Fibroblast of villous mesenchyme (primary cell): Measurements from ENCODE around the gene ICAM4. TPM values are rescaled to one million over a fixed set of nuclear protein-coding genes. Genes with fewer than 3 reads are reported as not detected.

Source experiments
- DNase-seq: peaks from one replicate; pipeline ENCODE4 v3.0.0-alpha.2; 2010; ENCODE audit warnings: low read depth
- H3K4me3 ChIP-seq: 2 replicates; pipeline ENCODE4 v1.5.1; 2011; ENCODE audit warnings: low read depth, mild to moderate bottlenecking, low read length
- CTCF ChIP-seq: IDR thresholded peaks from 2 replicates; pipeline ENCODE4 v1.5.1; 2012; ENCODE audit warnings: low read depth, mild to moderate bottlenecking, low read length; ENCODE audit not compliant: insufficient read depth
- total RNA-seq: library from RNA; depleted of rRNA; stranded (reverse); fragments of >200 nt; gene quantifications from 2 replicates; pipeline ENCODE4 v1.2.3, GENCODE V29; 2012

Gene ICAM4
- total RNA-seq, 1 donor: 4.7 TPM

- peak overlapping the region; percentile 67 for H3K4me3 ChIP-seq
- DNase-seq: peak; percentile 4
- no peak for TF ChIP-seq CTCF
These were observed 4.9 kb downstream of the ICAM4 start for GRCh38 chr19:10291554-10292205.

GRCh38 chr19:10292206-10292788 lies 5.5 kb downstream of the ICAM4 start:
- no peak for TF ChIP-seq CTCF
- peak; percentile 86 for DNase-seq
- H3K4me3 ChIP-seq: peak overlapping the region; percentile 67

GRCh38 chr19:10292789-10293636 lies 6.3 kb downstream of the ICAM4 start:
- peak; percentile 8 for DNase-seq

GRCh38 chr19:10293637-10294367 lies 7.0 kb downstream of the ICAM4 start:
- TF ChIP-seq CTCF: no peak
- DNase-seq: no peak
- no peak overlapping the region for H3K4me3 ChIP-seq

More at GRCh38 chr19:10292789-10293636, 6.3 kb downstream of the ICAM4 start:
- no peak for TF ChIP-seq CTCF
- H3K4me3 ChIP-seq: peak overlapping the region; percentile 67

- no peak for TF ChIP-seq CTCF
- no peak for DNase-seq
- H3K4me3 ChIP-seq: no peak overlapping the region
These were observed 7.6 kb downstream of the ICAM4 start for GRCh38 chr19:10294368-10294697.

- H3K4me3 ChIP-seq: peak overlapping the region; percentile 15
- peak; percentile 17 for DNase-seq
- TF ChIP-seq CTCF: peak; percentile 4
These were observed 8.6 kb downstream of the ICAM4 start for GRCh38 chr19:10295305-10295846.
